ENCODE measurements around the gene GBP3.
"Not testable (repeated sequence)": the region's sequence is repeated elsewhere in the genome, so short reads cannot be mapped to it uniquely, and the experiment has no call there.

The GBP3 gene

DNA sequence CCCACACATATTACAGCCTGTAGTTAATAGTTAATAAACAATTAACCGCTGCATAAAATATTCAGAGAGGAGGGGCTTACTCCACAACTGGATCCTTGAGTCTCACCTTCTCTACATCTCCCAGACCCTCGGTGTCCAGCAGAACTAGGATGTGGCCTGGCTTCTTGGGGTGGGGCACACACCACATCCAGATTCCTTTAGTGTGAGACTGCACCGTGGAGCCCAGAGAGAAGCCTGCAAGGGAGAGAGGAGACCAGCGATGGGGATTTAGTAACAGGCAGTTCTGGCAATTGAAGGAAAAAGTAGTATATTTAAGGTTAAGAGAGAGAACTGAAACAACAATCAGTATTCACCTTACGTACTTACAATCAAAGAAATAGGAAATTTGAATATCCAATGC is 37.4 kb upstream of the GBP3 start:
- Histone ChIP-seq H3K36me3 (peaks cover 0 to 47% (median 0%) of the 10 kb centered on the region in 11 experiments; a peak in 4 of 22 replicates), H3K27me3 (no peaks in the 10 kb centered on the region), H3K9me3 (replicated peaks in 1 of 11) (no peaks in the 10 kb centered on the region), H3K4me1 (peaks cover 0 to 14% (median 9%) of the 10 kb centered on the region in 10 experiments; a peak in 12 of 20 replicates), H4K20me1 (no peaks in the 10 kb centered on the region), H3K4me2 (no peak overlapping the region), H3K9ac (no peak overlapping the region), H3K4me3 (no peak overlapping the region), H3K27ac (no peak overlapping the region)
- no peak for TF ChIP-seq Cebpa-rat (IDR thresholded peaks at IDR 0.05)

DNA sequence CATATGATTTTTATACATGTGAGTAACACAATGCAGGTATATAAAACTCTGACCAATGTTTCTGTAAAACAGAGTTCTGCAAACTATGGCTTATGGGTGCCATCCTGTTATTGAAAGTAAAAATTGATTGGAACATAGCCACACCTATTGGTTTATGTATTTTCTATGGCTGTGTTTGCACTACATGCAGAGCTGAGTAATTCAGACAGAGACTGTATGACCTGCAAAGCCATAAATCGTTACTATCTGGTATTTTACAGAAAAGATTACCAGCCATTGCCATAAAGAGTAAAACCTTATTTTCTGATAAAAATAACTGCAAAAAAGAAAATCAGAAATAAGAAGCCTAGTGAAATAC is 29.3 kb upstream of the GBP3 start:
- no peak for TF ChIP-seq Cebpa-rat (IDR thresholded peaks at IDR 0.05)
- Histone ChIP-seq H3K4me1 (no peaks in the 10 kb centered on the region), H3K4me2 (no peak overlapping the region), H3K27ac (no peak overlapping the region), H3K36me3 (peaks cover 0 to 34% (median 0%) of the 10 kb centered on the region in 11 experiments; a peak in 4 of 22 replicates), H3K4me3 (no peak overlapping the region), H3K27me3 (no peaks in the 10 kb centered on the region), H3K9ac (no peak overlapping the region), H3K9me3 (replicated peaks in 1 of 11) (no peaks in the 10 kb centered on the region), H4K20me1 (no peaks in the 10 kb centered on the region)

GRCh38 chr1:89051300-89051954 is 28.8 kb upstream of the GBP3 start:
- Histone ChIP-seq H3K4me2 (no peak overlapping the region), H3K36me3 (peaks cover 0 to 33% (median 0%) of the 10 kb centered on the region in 11 experiments; a peak in 4 of 22 replicates)
- TF ChIP-seq Cebpa-rat (IDR thresholded peaks at IDR 0.05) = no peak

DNA sequence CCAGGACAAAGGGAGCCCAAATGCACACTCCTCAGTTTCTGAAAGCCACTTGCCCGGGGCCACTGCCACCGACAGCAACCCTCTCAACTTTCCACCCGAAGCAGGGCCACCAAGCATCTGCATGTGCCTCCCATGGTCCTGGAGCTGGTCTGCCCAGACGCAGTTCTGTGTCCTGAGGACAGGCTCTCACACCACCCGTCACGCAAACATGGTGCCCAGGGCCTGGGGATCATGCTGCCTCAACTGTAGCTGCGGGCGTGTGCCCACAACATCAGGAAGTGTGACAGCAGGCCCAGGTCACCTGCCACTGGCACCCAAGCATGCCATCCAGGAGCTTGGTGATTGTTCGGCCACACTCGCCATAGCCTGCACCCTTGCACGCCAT is 28.0 kb upstream of the GBP3 start:
- no peak for TF ChIP-seq Cebpa-rat (IDR thresholded peaks at IDR 0.05)
- no peak overlapping the region for H3K4me2 ChIP-seq
- H3K9ac ChIP-seq = no peak overlapping the region
- no peaks in the 10 kb centered on the region for H4K20me1 ChIP-seq
- H3K4me3 ChIP-seq = no peak overlapping the region
- H3K9me3 ChIP-seq (replicated peaks in 1 of 11) = no peaks in the 10 kb centered on the region
- H3K27ac ChIP-seq = no peak overlapping the region
- no peaks in the 10 kb centered on the region for H3K27me3 ChIP-seq
- H3K4me1 ChIP-seq = no peaks in the 10 kb centered on the region
- H3K36me3 ChIP-seq = peaks cover 0 to 25% (median 0%) of the 10 kb centered on the region in 11 experiments; a peak in 4 of 22 replicates

More at GRCh38 chr1:89051300-89051954, 28.8 kb upstream of the GBP3 start:
- Histone ChIP-seq H3K9ac (no peak overlapping the region), H3K4me1 (no peaks in the 10 kb centered on the region), H3K4me3 (no peak overlapping the region), H4K20me1 (no peaks in the 10 kb centered on the region), H3K27ac (no peak overlapping the region), H3K9me3 (replicated peaks in 1 of 11) (no peaks in the 10 kb centered on the region), H3K27me3 (no peaks in the 10 kb centered on the region)

DNA sequence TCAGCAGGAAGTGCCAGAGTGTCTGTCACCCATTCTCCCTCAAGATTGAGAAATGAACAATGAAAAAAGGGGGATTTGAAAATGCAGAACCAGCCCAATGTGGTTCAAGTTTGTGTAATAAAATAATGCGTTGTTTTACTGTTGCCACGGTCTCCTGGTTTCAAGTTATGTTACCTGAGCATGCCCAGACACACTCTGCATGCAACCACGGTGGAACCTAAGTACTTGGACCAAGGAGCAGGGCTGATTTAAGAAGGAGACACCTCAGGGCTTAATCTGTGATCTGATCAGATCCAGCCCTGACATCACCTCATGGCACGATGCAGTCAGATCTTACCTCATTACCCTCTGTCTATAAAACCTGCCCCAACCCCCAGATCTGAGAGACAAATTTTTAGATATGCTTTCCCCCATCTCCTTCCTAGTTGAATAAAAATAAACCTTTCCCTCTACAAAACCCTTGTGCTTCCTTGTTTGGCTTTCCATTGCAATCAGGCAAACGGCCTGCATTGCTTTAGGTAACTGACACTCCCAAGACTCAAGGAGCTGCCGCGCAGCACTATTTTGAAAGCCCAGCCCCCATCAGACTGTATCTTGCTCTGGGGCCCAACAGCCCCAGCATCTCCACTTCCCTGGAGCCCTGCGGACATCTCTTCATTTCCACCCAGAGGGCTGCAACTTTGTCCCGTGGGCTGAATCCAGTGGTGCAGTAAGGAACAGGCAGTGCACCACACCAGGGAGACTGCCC is 27.4 kb upstream of the GBP3 start:
- not testable (repeated sequence) for H3K4me3 ChIP-seq; H3K9ac ChIP-seq; H3K4me2 ChIP-seq; H3K27ac ChIP-seq; H3K27me3 ChIP-seq; H3K9me3 ChIP-seq (replicated peaks in 1 of 11); H3K4me1 ChIP-seq; H4K20me1 ChIP-seq
- H3K36me3 ChIP-seq = peaks cover 0 to 22% (median 0%) of the 10 kb centered on the region in 11 experiments; a peak in 4 of 22 replicates

DNA sequence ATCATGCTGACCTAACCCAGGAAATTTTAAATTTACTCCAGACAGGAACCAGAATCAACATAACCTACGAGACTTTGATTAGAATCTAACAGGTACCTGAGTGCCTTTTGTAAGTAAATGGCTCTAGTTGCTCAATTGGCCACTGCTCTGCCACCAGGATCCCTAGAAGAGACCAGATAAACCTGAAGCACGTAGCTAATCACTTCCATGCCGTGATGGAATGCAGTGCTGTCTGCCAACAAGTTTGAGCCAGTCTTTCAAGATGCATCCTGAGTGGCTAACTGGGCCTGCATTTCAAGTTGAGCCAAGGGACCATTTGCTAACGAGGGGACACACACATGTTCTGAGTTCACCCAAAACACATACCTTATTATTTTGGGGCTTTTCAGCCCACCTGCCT is 26.5 kb upstream of the GBP3 start:
- H3K4me3 ChIP-seq; H3K9me3 ChIP-seq (replicated peaks in 1 of 11); H3K27me3 ChIP-seq; H4K20me1 ChIP-seq; H3K27ac ChIP-seq; H3K4me1 ChIP-seq; H3K4me2 ChIP-seq; H3K9ac ChIP-seq: not testable (repeated sequence)
- H3K36me3 ChIP-seq = peaks cover 0 to 18% (median 0%) of the 10 kb centered on the region in 11 experiments; a peak in 4 of 22 replicates

DNA sequence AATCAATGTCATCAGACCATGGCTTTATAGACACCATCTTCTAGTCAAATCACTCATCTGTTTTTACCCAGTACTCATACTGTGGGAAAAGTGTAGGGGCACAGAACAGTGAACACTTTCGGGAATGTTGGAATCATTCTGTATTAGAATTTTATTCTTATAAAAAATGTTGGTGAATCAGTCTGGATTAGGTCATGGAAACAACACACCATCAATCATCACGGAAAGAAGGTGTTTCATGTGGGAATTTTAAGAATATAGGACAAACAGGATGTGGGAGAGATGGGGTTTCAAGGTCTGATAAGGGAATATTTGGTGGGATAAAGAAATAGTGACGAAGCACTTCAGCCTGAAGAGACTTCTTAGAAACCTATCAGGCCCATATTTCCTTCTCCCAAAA is 25.1 kb upstream of the GBP3 start:
- no peak overlapping the region for H3K27ac ChIP-seq
- H4K20me1 ChIP-seq = no peaks in the 10 kb centered on the region
- no peak overlapping the region for H3K9ac ChIP-seq
- H3K36me3 ChIP-seq = peaks cover 0 to 3% (median 0%) of the 10 kb centered on the region in 11 experiments; a peak in 3 of 22 replicates
- H3K27me3 ChIP-seq = no peaks in the 10 kb centered on the region
- no peak overlapping the region for H3K4me2 ChIP-seq
- H3K4me1 ChIP-seq = no peaks in the 10 kb centered on the region
- no peak overlapping the region for H3K4me3 ChIP-seq
- TF ChIP-seq Cebpa-rat (IDR thresholded peaks at IDR 0.05) = no peak
- peaks cover 14 to 15% (median 15%) of the 10 kb centered on the region in 11 experiments for H3K9me3 ChIP-seq (replicated peaks in 1 of 11)

DNA sequence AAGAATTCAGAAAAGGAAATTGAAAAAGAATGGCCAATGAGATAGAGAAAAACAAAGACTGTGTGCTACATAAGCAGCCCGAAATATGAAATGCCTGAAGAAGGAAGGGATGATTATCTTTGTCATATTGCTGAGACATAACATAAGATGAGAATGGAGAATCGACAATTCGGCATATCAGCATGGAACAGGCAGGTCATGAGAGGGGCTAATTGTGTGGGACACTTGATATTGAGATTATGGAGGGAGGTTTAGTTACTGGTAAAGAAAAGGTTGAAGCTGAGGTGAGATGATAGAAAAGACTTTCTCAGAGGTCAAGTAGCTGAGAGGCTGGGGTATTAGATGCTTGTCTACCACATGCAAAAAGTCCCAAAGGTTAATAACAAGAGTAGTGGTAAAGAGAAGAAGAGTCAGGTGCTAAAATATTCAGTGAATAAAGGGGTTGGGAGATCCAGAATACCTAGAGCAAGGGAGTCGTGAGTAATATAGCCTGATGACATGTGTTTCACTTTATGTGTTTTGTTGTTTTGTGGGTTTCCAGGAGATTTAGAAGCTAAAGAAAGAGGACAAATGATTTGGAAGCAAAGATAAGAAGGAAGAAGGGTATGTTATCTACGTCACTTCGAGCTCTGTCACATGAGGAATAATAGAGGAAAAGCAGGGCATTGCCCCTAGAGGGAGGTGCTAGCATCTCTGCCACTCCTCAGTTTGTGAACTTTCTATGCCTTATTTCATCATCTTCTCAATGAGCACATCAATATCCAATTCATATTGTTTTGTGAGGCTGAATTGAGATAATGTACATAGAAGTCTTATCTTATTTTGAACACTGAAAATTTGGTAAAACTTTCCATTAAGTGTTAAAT is 23.9 kb upstream of the GBP3 start:
- H3K27me3 ChIP-seq, H3K4me3 ChIP-seq, H4K20me1 ChIP-seq, H3K4me2 ChIP-seq, H3K27ac ChIP-seq, H3K36me3 ChIP-seq, H3K9ac ChIP-seq, H3K4me1 ChIP-seq: not testable (repeated sequence)
- H3K9me3 ChIP-seq (replicated peaks in 1 of 11) = peaks cover 20 to 27% (median 25%) of the 10 kb centered on the region in 11 experiments

DNA sequence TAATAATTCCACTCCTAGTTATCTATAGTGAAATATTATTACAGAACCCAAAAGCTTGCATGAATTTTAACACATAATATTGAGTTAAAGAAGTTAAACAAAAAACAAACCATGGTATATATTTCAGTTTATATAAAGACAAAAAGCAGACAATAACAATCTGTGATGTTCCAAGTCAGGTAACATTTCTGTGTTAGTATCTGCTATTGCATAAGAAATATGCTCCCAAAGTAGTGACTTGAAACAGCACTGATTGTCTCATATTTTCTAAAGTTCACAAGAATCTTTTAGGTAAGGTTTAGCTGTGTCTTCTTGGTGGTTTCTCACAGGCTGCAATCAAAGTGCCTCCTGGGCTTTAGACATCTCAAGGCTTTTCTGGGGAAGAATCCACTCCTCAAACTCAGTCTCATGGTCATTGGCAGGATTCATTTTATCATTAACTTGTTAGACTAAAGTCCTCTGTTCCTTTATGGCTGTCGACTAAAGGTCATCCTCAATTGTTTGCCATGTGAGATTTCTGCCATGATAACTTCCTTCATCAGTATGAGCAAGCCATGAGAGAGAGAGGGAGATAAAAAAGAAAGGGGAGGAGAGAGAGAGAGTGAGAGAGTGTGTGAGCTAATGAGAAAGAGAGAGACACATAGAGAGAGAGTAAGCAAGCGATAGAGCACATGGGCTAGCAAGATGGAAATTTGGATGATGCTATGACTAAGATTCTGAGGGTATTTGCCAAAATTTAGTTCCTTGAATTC is 22.5 kb upstream of the GBP3 start:
- Histone ChIP-seq H3K4me2 (no peak overlapping the region), H3K27ac (no peak overlapping the region), H3K9ac (no peak overlapping the region), H3K9me3 (replicated peaks in 1 of 11) (peaks cover 20 to 32% (median 29%) of the 10 kb centered on the region in 11 experiments), H4K20me1 (no peaks in the 10 kb centered on the region), H3K4me3 (no peak overlapping the region), H3K36me3 (peaks cover 0 to 3% (median 0%) of the 10 kb centered on the region in 11 experiments; a peak in 1 of 22 replicates), H3K27me3 (no peaks in the 10 kb centered on the region), H3K4me1 (no peaks in the 10 kb centered on the region)
- no peak for TF ChIP-seq Cebpa-rat (IDR thresholded peaks at IDR 0.05)

All from BLaER1 treated with 17β-estradiol and CSF1 and Interleukin-3, amounts not matched to agents 10 nM and 100 nM (cell line).